Esophagus muscularis mucosa (tissue), 4 donors: ENCODE data around the gene GCN1. TPM values are rescaled to one million over a fixed set of nuclear protein-coding genes. Genes with fewer than 3 reads are reported as not detected.

Experiments
- DNase-seq: peaks from one replicate; pipeline ENCODE4 v3.0.0-alpha.2; 2017; ENCODE audit errors: extremely low spot score
- H3K27ac ChIP-seq, 4 donors: fragments of 200-600 bp; sonication (generic); replicated peaks in 1 of 4; 1 replicate in 3 of 4; 2 replicates in 1 of 4; pipeline ENCODE4 v1.5.1; 2016 to 2019; ENCODE audit warnings: mild to moderate bottlenecking in 1 of 4
- H3K27me3 ChIP-seq, 4 donors: fragments of 200-600 bp; sonication (generic); one replicate each; pipeline versions ENCODE4 v1.5.1 to v1.6.0; 2016 to 2019
- H3K36me3 ChIP-seq, 4 donors: fragments of 200-600 bp; sonication (generic); one replicate each; pipeline ENCODE4 v1.5.1; 2016 to 2019
- H3K4me1 ChIP-seq, 4 donors: fragments of 200-600 bp; sonication (generic); one replicate each; pipeline ENCODE4 v1.5.1; 2016 to 2019
- H3K4me3 ChIP-seq, 4 donors: fragments of 200-600 bp; sonication (generic); 1 replicate in 2 of 4; 2 replicates in 2 of 4; pipeline ENCODE4 v1.5.1; 2016 to 2019; ENCODE audit warnings: mild to moderate bottlenecking in 4 of 4, moderate library complexity in 1 of 4
- H3K9me3 ChIP-seq, 4 donors: fragments of 200-600 bp; sonication (generic); 1 replicate in 3 of 4; 2 replicates in 1 of 4; pipeline ENCODE4 v1.5.1; 2016 to 2019
- CTCF ChIP-seq, 3 experiments: fragments of 200-600 bp in 2 of 3; fragments of 450-650 bp in 1 of 3; sonication (generic) in 2 of 3; IDR thresholded peaks; one replicate each; pipeline ENCODE4 v1.5.1; 2017 to 2019; ENCODE audit warnings: antibody characterized with exemption in 3 of 3, mild to moderate bottlenecking in 2 of 3, moderate library complexity in 1 of 3
- EP300 ChIP-seq: sonication (generic); formaldehyde crosslinking; IDR thresholded peaks from one replicate; pipeline ENCODE4 v1.6.1; 2017; ENCODE audit warnings: antibody characterized with exemption
- POLR2A ChIP-seq: fragments of 450-650 bp; IDR thresholded peaks from one replicate; pipeline ENCODE4 v1.6.1; 2017; ENCODE audit warnings: antibody characterized with exemption, moderate library complexity, mild to moderate bottlenecking, low read depth
- POLR2AphosphoS5 ChIP-seq, 2 donors: sonication (generic); formaldehyde crosslinking; IDR thresholded peaks; one replicate each; pipeline ENCODE4 v1.6.1; 2017; ENCODE audit warnings: antibody characterized with exemption in 2 of 2
- WGBS: methylation state at CpG from one replicate; pipeline ENCODE4 v1.1.5; 2018; 5-methylcytosine and 5-hydroxymethylcytosine counted together
- intact Hi-C: fragments of 100-400 bp; cut with DNase I; formaldehyde crosslinking; loops from one replicate; pipeline ENCODE4 v1.15.1; 2023
- total RNA-seq, 4 donors: library from RNA; depleted of rRNA; stranded (reverse); fragments of >200 nt; gene quantifications; one replicate each; pipeline versions ENCODE4 v1.1.0 to v1.2.1, GENCODE V29; 2016

The GCN1 gene
- total RNA-seq, 4 donors from 2014 or later, result 38.6 to 94.6 (median 49.3) TPM

GRCh38 chr12:120101182-120101581, 93.3 kb downstream of the GCN1 start:
- no peak for DNase-seq
- H3K27ac ChIP-seq, result peak overlapping the region; percentile 59 to 80 (median 72)

GRCh38 chr12:120100630-120101029, 93.9 kb downstream of the GCN1 start:
- intact Hi-C loops, result no loop called here
- Histone ChIP-seq H3K4me3 (peak overlapping the region in 1 of 4 donors; percentile 11), H3K4me1 (peaks cover 32 to 53% (median 41%) of the 10 kb centered on the region in 4 donors), H3K27me3 (no peaks in the 10 kb centered on the region), H3K27ac (peak overlapping the region; percentile 59 to 80 (median 72)), H3K36me3 (peaks cover 44 to 87% (median 78%) of the 10 kb centered on the region in 4 donors), H3K9me3 (no peaks in the 10 kb centered on the region)
- no peak for DNase-seq
- 35% methylated on average over 8 of the region's 21 CpGs for WGBS
- TF ChIP-seq CTCF (IDR thresholded peaks at IDR 0.05), result no peak
- TF ChIP-seq POLR2A, result no peak
- TF ChIP-seq POLR2AphosphoS5 (IDR thresholded peaks at IDR 0.05), result peak; percentile 42 to 59
- no peak for TF ChIP-seq EP300

More at GRCh38 chr12:120101182-120101581, 93.3 kb downstream of the GCN1 start:
- intact Hi-C loops, result no loop called here
- Histone ChIP-seq H3K9me3 (no peaks in the 10 kb centered on the region), H3K36me3 (peaks cover 41 to 82% (median 75%) of the 10 kb centered on the region in 4 donors), H3K27me3 (no peaks in the 10 kb centered on the region), H3K4me1 (peaks cover 32 to 50% (median 41%) of the 10 kb centered on the region in 4 donors), H3K4me3 (peak overlapping the region in 1 of 4 donors; percentile 11)
- peak in 1 of 2 donors; percentile 18 for TF ChIP-seq POLR2AphosphoS5 (IDR thresholded peaks at IDR 0.05)
- TF ChIP-seq POLR2A, result no peak
- WGBS, result 48% methylated on average over 11 of the region's 11 CpGs

GRCh38 chr12:120099738-120100137, 94.8 kb downstream of the GCN1 start:
- intact Hi-C loops, result no loop called here

GRCh38 chr12:120098756-120099470, 95.6 kb downstream of the GCN1 start:
- intact Hi-C loops, result no loop called here
- H3K4me1 ChIP-seq, result peaks cover 32 to 57% (median 43%) of the 10 kb centered on the region in 4 donors
- no peak overlapping the region for H3K4me3 ChIP-seq
- peaks cover 35 to 86% (median 77%) of the 10 kb centered on the region in 4 donors for H3K36me3 ChIP-seq
- TF ChIP-seq POLR2A, result no peak
- TF ChIP-seq EP300, result no peak
- no peak for TF ChIP-seq CTCF (IDR thresholded peaks at IDR 0.05)
- TF ChIP-seq POLR2AphosphoS5 (IDR thresholded peaks at IDR 0.05), result no peak
- H3K27ac ChIP-seq, result peak overlapping the region in 1 of 4 donors; percentile 6
- H3K9me3 ChIP-seq, result no peaks in the 10 kb centered on the region
- no peak for DNase-seq
- no peaks in the 10 kb centered on the region for H3K27me3 ChIP-seq
- 94% methylated on average over 31 of the region's 36 CpGs for WGBS

More at GRCh38 chr12:120099738-120100137, 94.8 kb downstream of the GCN1 start:
- no peak for DNase-seq
- Histone ChIP-seq H3K27me3 (no peaks in the 10 kb centered on the region), H3K36me3 (peaks cover 35 to 87% (median 77%) of the 10 kb centered on the region in 4 donors), H3K9me3 (no peaks in the 10 kb centered on the region), H3K4me1 (peaks cover 32 to 52% (median 43%) of the 10 kb centered on the region in 4 donors), H3K27ac (peak overlapping the region; percentile 59 to 80 (median 72)), H3K4me3 (no peak overlapping the region)
- TF ChIP-seq POLR2AphosphoS5 (IDR thresholded peaks at IDR 0.05) (no peak), EP300 (no peak), POLR2A (no peak), CTCF (IDR thresholded peaks at IDR 0.05) (no peak)
- WGBS, result 94% methylated on average over 11 of the region's 11 CpGs

GRCh38 chr12:120096671-120097202, 97.8 kb downstream of the GCN1 start:
- WGBS, result 92% methylated on average over 33 of the region's 34 CpGs
- no peak for DNase-seq
- H3K4me3 ChIP-seq, result no peak overlapping the region
- no peaks in the 10 kb centered on the region for H3K27me3 ChIP-seq
- H3K36me3 ChIP-seq, result peaks cover 25 to 86% (median 71%) of the 10 kb centered on the region in 4 donors
- no peak for TF ChIP-seq EP300
- peaks cover 16 to 51% (median 32%) of the 10 kb centered on the region in 4 donors for H3K4me1 ChIP-seq
- intact Hi-C loops, result no loop called here
- no peaks in the 10 kb centered on the region for H3K9me3 ChIP-seq
- no peak overlapping the region for H3K27ac ChIP-seq
